ENCODE measurements around the gene CORIN.

CORIN gene

DNA sequence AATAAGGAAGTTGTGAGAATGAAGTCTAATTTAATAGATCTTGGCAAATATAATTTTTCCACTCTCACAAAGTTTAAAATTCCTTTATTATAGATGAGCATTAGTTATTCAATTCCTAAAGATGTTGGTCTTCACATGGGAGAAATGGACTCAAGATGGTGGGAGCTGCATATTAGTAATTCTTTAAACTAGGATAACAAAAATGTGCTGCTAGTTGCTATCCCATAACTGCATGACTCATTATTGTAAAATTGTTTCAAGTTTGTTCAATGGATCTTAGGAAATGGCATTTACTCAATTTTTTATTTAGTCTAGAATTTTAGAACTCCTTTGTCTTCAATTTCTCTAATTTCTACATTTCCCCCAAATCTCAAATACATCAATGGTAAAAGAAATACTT is 197.0 kb downstream of the CORIN start:
- peak; percentile 36 for DNase-seq (ENCODE audit: low read depth, low spot score)
- H3K4me3 ChIP-seq (ENCODE audit: low read depth, low read length): no peak overlapping the region
- TF ChIP-seq, protein P1, sequence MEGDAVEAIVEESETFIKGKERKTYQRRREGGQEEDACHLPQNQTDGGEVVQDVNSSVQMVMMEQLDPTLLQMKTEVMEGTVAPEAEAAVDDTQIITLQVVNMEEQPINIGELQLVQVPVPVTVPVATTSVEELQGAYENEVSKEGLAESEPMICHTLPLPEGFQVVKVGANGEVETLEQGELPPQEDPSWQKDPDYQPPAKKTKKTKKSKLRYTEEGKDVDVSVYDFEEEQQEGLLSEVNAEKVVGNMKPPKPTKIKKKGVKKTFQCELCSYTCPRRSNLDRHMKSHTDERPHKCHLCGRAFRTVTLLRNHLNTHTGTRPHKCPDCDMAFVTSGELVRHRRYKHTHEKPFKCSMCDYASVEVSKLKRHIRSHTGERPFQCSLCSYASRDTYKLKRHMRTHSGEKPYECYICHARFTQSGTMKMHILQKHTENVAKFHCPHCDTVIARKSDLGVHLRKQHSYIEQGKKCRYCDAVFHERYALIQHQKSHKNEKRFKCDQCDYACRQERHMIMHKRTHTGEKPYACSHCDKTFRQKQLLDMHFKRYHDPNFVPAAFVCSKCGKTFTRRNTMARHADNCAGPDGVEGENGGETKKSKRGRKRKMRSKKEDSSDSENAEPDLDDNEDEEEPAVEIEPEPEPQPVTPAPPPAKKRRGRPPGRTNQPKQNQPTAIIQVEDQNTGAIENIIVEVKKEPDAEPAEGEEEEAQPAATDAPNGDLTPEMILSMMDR (IDR thresholded peaks at IDR 0.05; ENCODE audit: low read depth, low read length): no peak
- in situ Hi-C loops (cut with HindIII; ENCODE audit: low sequenced_read_pairs): no loop called here

GRCh38 chr4:47639531-47639930 is 198.3 kb downstream of the CORIN start:
- TF ChIP-seq, protein P1 (IDR thresholded peaks at IDR 0.05; ENCODE audit: low read depth, low read length): no peak
- peak; percentile 61 for DNase-seq (ENCODE audit: low read depth, low spot score)
- in situ Hi-C loops (cut with HindIII; ENCODE audit: low sequenced_read_pairs): no loop called here
- H3K4me3 ChIP-seq (ENCODE audit: low read depth, low read length): no peak overlapping the region

DNA sequence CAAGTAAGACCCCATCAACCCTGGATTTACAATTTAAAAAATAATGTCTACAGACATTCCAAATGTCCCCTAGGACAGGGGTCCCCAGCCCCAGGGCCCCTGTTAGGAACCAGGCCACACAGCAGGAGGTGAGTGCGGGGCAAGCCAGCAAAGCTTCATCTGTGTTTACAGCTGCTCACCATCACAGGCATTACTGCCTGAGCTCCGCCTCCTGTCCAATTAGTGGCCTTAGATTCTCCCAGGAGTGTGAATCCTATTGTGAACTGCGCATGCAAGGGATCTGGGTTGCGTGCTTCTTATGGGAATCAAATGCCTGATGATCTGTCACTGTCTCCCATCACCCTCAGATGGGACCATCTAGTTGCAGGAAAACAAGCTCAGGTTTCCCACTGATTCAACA is 206.7 kb downstream of the CORIN start:
- no peak for DNase-seq (ENCODE audit: low read depth, low spot score)
- TF ChIP-seq, protein P1 (IDR thresholded peaks at IDR 0.05; ENCODE audit: low read depth, low read length): no peak
- no peak overlapping the region for H3K4me3 ChIP-seq (ENCODE audit: low read depth, low read length)
- in situ Hi-C loops (cut with HindIII; ENCODE audit: low sequenced_read_pairs): no loop called here

GRCh38 chr4:47624031-47624441 is 213.8 kb downstream of the CORIN start:
- in situ Hi-C loops (cut with HindIII; ENCODE audit: low sequenced_read_pairs): no loop called here
- H3K4me3 ChIP-seq (ENCODE audit: low read depth, low read length): no peak overlapping the region
- DNase-seq (ENCODE audit: low read depth, low spot score): peak; percentile 81
- TF ChIP-seq, protein P1 (IDR thresholded peaks at IDR 0.05; ENCODE audit: low read depth, low read length): no peak

DNA sequence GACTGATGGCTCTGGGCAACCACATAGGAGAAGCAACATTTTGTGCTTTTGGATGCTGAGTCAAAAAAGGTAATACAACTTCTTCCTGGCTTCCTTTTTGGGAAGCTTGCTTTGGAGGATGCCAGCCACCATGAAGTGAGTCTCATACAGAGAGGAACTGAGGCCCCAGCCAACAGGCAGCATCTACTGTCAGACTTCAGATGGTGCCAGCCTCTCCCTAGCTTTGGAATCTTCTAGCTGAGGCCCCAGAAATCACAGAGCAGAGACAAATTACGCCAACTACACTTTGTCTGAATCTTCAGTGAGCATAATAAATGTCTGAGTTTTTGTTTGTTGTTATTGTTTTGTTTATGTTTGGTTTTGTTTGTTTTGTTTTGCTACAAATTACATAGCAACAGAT is 216.7 kb downstream of the CORIN start:
- in situ Hi-C loops (cut with HindIII; ENCODE audit: low sequenced_read_pairs): no loop called here
- TF ChIP-seq, protein P1 (IDR thresholded peaks at IDR 0.05; ENCODE audit: low read depth, low read length): no peak
- no peak for DNase-seq (ENCODE audit: low read depth, low spot score)
- H3K4me3 ChIP-seq (ENCODE audit: low read depth, low read length): no peak overlapping the region

DNA sequence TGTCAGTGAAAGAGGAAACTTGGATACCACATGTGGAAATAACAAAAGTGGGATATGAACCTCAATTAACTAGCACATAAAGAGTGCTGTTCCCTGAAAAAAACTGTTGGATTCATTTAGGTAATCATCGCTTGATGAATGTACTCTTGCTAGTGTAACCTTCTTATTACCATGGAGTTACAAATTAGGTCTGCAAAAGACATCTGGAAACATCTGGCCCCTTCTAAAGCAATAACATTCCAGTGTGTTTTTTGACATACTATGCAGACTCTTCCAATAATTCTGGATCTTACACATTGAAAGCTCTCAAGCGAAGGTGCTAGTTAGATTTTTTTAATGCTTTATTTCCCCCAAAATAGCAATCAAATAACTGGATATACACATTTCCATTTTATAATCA is 218.2 kb downstream of the CORIN start:
- no peak for DNase-seq (ENCODE audit: low read depth, low spot score)
- H3K4me3 ChIP-seq (ENCODE audit: low read depth, low read length): no peak overlapping the region
- in situ Hi-C loops (cut with HindIII; ENCODE audit: low sequenced_read_pairs): no loop called here
- TF ChIP-seq, protein P1 (IDR thresholded peaks at IDR 0.05; ENCODE audit: low read depth, low read length): no peak

DNA sequence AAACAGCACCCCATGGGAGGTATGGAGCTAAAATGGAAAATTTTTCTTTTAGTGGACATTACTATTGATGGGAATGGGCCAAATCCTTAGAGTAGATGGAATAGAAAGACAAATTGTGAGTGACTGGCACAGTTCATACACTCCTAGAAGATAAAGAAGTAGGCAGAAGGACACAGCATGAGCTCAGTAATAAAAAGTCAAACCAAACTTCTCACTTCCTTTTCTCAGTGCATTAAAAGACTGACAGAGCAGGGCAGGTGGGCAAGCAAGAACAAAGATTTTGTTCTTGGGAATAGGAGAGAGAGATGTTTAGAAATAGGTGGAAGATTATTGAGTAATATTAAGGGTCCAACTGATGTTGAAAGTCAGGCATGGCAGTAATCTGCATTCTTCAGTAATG is 220.3 kb downstream of the CORIN start:
- in situ Hi-C loops (cut with HindIII; ENCODE audit: low sequenced_read_pairs): no loop called here

More for the DNA sequence above, 220.3 kb downstream of the CORIN start:
- DNase-seq (ENCODE audit: low read depth, low spot score): no peak
- TF ChIP-seq, protein P1 (IDR thresholded peaks at IDR 0.05; ENCODE audit: low read depth, low read length): no peak
- no peak overlapping the region for H3K4me3 ChIP-seq (ENCODE audit: low read depth, low read length)
